DMS79 treated with DMSO at 0.1 percent for 48 hours (cell line): ENCODE data around the gene PDLIM4.
A peak's percentile ranks its signal among the peaks of the same experiment; 100 is the strongest.

ENCODE experiments used
- DNase-seq: peaks from one replicate; lab custom pipeline; 2025; lab: John Stamatoyannopoulos, UW

PDLIM4 gene

DNA sequence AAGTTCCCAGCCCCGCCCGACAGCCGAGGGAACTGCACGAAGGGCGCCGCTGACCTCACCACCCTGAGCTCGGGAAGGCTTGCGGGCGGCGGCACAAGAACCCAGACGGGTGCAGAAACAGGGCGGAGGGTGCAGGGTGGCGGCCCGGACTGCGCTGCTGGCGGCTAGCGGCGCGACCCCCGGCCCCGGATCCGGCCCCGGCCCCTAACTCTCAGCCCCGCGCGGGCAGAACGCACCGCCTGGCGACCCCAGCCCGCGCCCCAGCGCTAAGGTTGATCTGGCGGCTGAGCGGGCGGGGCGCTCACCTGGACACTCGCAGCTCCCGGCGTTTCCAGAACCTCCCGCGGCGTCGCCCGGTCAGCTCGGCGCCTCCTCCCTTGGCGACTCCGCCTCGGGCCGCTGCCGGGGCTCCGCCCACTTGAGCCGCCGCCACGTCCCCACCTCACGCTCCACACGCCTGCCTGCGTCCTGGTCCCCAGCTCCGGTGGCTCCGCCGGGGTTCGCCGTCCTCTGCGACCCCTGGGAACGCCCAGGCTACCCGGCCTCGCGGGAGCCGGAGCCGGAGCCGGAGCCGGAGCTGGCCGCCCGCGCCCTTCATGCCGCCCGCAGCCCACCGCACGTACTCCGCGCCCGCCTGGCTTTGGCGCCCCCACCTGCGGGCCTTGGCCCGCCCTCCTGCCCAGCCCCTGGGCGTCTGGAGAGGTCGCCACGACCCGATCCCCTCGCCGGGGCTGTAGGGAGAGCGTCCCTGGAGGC is 29.8 kb upstream of the PDLIM4 start, which contains the start of gene P4HA2:
TSS of gene P4HA2 (minus strand) at position 369 of the 756 bp plus-strand sequence. CDS start 9,227 bp downstream, outside the sequence.
- peak; percentile 42 for DNase-seq

DNA sequence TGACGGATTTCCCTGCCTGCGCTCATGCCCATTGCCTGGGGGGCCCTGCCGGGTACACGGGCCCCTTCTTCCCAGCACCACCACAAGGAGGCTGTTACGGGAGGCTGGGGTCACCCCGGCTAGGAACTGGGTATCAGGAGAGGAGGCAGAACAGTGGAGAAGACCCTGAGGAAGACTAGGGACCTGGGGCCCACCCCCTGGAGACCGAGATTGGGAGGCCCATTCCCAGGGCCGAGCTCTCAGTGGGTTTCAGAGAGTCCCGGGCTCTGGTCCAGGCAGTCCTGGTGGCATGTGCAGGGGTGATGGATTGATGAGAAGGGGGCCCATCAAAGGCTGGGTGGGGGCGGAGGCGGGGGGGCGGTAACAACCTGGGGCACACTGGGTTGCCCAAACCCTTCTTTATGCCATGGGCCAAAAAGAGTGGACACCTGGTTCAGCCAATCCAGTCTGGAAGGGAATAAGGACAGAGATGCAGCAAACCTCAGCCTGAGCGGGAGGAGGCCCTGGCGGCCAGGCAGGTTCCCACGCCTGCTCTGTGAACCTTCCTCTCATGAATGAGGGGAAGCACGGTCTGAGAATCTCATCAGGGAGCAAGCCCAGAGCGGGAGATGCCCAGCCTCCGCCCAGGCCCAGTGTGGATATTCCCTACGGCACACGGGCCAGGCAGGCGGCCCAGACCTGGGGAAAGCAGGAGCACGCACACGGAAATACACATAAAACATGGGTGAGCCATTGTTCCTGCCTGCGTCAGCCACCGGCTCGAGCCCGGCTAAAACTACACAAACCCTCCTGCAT is 29.1 kb upstream of the PDLIM4 start:
- no peak for DNase-seq

DNA sequence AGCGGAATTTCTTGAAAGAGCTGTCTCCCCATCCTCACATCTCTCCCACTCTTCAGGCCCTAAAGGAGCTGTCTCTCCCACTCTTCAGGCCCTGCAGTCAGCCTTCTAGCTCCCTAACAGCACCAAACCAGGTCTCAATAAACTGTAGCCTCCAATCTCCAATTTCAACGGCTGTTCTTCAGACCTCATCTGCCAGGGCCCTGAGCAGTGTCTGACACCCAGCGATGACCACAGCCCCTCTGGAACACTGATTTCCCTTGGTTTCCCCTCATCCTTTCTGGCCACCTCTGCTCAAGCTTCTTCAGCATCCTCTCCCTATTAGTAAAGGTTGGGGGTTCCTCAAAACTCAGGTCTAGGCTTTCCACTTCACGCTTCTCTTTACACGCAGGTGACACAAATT is 28.3 kb upstream of the PDLIM4 start:
- DNase-seq = no peak

DNA sequence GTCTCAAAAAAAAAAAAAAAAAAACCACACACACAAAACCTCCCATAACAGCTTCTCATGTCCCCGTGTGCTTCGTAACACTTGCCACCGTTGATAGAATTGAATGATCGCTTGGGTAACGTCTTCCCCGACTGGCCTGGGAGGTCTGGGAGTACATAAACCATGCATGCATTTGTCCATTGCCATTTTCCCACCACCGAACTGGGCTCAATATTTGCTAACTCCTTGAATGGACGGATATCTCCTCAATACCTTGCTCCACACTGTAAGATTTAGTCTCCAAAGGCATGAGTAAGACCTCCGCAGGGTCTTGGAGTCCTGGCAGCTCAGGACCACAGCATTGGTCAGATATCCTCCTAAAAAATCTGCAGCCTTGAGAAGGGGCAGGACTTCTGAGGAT is 26.6 kb upstream of the PDLIM4 start:
- no peak for DNase-seq

GRCh38 chr5:132232465-132232864 is 25.0 kb upstream of the PDLIM4 start:
- no peak for DNase-seq

DNA sequence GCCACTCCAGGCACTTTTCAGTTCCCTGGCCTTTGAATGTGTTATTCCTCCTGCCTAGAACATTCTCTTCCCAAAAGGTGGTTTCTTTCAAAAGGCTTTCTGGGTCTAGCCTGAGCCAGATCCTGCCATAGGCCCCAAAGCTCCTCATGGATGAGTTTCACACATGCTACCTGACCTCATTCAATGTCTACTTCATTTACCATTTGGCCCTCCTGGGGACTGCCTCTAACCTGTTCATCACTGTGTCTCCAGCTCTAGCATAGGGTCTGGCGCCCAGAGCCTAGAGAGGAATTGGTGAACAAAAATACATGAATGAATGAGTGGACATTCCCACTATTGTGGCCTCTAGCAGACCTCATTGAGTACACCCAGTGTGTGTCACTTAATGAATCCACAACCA is 24.4 kb upstream of the PDLIM4 start:
- no peak for DNase-seq

- no peak for DNase-seq
Measured at GRCh38 chr5:132233811-132234683, 23.4 kb upstream of the PDLIM4 start.

GRCh38 chr5:132234684-132235062 is 22.8 kb upstream of the PDLIM4 start:
- no peak for DNase-seq

- DNase-seq = no peak
Measured at GRCh38 chr5:132235340-132235739, 22.2 kb upstream of the PDLIM4 start.

DNA sequence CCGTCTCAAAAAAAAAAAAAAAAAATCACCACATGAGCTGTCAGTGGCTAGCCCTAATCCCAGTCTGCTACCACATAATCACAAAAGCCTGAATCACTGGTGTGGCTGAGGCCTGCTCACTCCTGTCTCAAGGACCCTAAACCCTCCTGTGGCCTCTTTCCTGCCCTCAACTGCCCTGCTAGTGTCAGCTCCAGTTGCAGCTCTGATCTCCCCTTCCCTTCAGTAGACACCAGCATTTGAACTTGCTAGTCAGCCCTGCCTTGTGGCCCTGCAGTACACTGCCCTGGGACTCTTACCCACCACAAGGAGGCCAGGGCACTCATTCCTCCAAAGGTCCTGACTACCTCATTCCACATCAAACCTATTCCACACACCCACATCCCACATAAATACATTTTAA is 20.4 kb upstream of the PDLIM4 start:
- DNase-seq = no peak

GRCh38 chr5:132237670-132238069 is 19.8 kb upstream of the PDLIM4 start:
- no peak for DNase-seq

DNA sequence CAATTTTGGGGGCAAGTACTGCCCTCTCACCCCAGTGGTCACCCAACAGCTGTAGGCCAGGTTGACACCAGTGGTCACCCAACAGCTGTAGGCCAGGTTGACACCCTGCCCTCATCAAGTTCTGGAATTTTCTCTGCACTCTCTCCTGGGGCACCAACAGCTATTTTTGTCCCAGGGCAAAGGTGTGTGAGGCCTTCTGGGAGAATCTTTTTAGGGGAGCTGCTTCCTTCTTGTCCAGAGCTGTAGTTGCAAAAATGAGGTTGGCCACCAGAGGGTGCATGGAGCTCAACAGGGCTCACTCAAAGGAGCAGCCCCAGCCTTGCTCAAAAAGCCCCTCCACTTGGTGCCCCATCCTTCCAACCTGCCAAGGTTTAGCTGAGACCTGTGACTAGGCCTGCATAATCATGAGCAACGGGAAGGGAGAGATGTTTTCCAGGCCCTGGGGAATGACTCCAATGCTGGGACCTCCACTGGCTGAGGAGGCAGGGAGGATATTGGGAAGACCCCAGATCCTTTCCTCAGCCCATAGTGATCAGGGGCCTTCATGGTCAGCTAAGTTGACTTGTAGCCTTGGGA is 19.2 kb upstream of the PDLIM4 start:
- peak; percentile 1 for DNase-seq

DNA sequence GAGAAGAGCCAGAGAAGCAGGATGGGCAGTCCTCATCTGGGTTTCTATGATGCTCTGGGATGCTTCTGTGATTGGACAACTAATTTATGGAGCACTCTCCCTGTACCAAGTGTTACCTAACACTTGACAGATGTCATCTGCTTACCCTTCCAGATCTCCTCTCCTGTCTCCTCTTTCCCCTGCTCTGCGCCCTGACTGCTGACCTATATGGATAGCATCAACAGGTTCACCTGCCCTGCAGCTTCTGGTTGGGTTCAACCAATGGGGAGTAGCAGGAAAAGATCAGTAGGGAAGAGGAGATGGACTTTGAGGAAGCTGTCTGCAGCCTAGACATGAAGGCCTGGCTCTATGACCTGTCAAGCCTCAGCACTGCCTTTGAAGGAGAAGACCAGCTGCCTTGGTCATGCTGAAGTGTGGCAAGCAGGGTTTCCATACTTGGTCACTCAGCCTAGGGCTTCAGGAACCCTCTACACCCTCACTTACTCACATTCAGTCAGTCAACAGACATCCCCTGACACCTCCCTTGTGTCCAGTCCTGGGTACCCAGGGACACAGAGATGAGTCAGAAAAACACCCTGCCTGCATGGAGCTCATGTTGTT is 18.5 kb upstream of the PDLIM4 start:
- DNase-seq = no peak

GRCh38 chr5:132239776-132240175 is 17.7 kb upstream of the PDLIM4 start:
- DNase-seq = no peak

DNA sequence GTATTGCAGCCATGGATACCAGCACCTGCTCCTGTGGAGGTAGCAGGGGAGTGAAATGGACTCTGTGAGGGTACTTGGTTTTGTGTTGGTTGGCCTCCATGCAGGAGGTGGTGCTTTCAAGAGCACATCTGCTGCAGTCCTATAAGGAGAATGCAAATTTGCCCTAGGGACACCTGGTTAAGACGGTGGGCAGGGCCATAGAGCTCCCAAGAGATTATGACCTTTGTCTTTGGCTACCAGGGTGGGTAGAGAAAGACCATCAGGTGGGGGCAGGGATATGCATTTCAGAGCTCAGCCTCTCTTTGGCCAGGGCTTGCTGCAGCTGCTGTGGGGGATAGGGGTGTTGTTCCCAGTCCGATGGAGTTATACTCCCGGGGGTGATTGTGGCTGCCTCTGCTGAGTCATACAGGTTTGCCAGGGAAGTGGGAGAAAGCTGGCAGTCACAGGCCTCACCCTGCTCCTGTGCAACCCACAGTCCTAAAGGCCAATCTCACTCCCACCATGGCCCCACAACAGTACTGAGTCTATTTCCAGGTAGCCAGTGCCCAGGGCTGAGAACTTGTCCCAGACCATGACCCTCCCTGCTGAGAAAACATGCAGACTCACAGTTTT is 14.0 kb upstream of the PDLIM4 start:
- no peak for DNase-seq

DNA sequence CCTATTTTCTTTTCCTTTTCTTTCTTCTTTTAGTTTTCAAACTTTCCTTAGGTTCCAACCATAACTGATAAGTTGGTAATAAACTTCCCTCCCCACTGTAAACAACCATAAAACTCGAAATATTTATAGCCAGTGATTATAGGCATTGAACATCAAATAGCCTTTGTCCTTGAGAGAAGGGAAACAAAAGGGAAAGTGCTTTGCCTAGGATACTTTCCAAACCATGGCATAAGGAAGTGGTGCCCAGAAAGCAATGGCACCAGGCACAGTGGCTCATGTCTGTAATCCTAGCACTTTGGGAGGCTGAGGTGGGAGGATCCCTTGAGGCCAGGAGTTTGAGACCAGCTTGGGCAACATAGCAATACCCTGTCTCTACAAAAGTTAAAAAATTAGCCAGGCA is 11.9 kb upstream of the PDLIM4 start:
- DNase-seq = no peak

DNA sequence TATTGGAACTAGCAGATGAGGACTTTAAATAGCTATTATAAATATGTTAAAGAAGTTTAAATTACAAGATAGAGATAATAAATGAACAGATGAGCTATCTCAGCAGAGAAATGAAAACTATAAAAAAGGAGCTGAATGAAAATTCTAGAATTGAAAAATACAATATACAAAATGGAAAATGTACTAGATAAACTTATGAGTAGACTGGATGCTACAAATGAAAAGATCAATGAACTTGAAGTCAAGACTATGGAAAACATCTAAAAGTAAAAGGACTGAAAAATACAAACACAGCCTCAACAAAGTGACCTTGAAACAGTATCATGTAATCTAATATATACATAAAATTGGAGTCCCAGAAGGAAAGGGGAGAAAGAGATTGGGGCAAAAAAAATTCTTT is 10.7 kb upstream of the PDLIM4 start:
- no peak for DNase-seq

- no peak for DNase-seq
Measured at GRCh38 chr5:132250547-132250946, 6.9 kb upstream of the PDLIM4 start.

GRCh38 chr5:132251220-132251725 is 6.2 kb upstream of the PDLIM4 start:
- no peak for DNase-seq

DNA sequence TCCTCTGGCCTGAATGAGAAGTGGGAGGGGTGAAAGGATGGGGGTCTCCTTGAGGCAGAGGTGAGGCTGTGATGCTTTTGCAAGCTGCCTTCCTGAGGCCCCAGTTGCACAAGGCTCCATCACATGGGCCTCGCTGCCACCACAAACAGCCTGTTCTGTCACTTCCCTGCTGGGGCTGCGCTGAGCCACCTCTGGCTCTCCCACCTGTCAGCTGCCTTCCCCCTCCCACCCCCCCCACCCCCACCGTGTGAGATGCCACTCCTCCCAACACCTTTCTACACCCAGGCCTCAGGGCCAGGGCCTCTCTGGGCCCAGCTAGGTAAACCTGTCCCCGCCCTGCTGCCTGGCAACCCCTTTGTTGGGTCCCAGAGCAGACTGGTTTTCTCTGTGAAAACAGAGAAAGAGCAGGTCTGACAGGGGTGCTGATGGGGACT is 4.5 kb upstream of the PDLIM4 start:
- DNase-seq = no peak
